OCI-LY3 (cell line): Measurements from ENCODE around the gene CA7.

Experiments
- EZH2phosphoT487 ChIP-seq: fragments of 200-600 bp; shearing (Covaris generic); IDR thresholded peaks from 2 replicates; pipeline ENCODE4 v1.6.1; 2018; ENCODE audit warnings: antibody characterized with exemption, mixed run types, low read depth
- TF ChIP-seq, protein P1 (sequence below): fragments of 200-600, 300-600 bp; sonication (generic); IDR thresholded peaks from 2 replicates; pipeline ENCODE4 v1.5.1; 2014; ENCODE audit warnings: antibody characterized with exemption, low read length, low read depth

DNA sequence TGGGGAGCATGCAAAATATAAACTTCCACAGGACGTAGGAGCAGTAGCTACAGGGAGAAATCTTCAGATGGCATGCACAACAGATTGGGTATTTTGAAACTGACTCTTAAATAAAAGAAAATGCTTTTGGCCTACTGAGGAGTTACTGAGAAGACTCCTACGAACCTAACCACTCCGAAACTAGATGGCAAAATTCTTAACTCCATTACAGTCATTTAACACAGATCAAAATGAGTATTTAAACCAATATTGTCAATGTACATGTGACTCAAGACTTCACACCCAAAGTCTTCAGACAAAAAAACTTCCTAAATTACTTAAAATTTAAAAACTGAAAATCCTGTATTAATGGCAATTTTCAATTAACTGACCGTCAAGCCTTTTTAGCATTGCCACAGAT, 34.4 kb upstream of the CA7 start:
- TF ChIP-seq, protein P1, sequence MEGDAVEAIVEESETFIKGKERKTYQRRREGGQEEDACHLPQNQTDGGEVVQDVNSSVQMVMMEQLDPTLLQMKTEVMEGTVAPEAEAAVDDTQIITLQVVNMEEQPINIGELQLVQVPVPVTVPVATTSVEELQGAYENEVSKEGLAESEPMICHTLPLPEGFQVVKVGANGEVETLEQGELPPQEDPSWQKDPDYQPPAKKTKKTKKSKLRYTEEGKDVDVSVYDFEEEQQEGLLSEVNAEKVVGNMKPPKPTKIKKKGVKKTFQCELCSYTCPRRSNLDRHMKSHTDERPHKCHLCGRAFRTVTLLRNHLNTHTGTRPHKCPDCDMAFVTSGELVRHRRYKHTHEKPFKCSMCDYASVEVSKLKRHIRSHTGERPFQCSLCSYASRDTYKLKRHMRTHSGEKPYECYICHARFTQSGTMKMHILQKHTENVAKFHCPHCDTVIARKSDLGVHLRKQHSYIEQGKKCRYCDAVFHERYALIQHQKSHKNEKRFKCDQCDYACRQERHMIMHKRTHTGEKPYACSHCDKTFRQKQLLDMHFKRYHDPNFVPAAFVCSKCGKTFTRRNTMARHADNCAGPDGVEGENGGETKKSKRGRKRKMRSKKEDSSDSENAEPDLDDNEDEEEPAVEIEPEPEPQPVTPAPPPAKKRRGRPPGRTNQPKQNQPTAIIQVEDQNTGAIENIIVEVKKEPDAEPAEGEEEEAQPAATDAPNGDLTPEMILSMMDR, result no peak
- no peak for TF ChIP-seq EZH2phosphoT487
